Panc1 (cell line): Measurements from ENCODE around the gene LY6G6F. TPM values are rescaled to one million over a fixed set of nuclear protein-coding genes. Genes with fewer than 3 reads are reported as not detected.

Experiments
- ATAC-seq: fragments of 200-7000 bp; cut with Tn5 transposase; 2 replicates; pipeline ENCODE4 v1.9.1; 2020; ENCODE audit warnings: mild to moderate bottlenecking, moderate library complexity
- BruUV-seq: library from RNA; stranded (reverse); fragments of 400-500 nt; replicated peaks from 2 replicates; lab custom pipeline; 2021; lab: Mats Ljungman, UMichigan
- CTCF ChIA-PET: fragments of 300-600 bp; sonication (Branson Sonifier 250); formaldehyde crosslinking; loops from one replicate; lab custom pipeline; 2022; ENCODE audit warnings: antibody characterized with exemption; lab: Charles Lee
- POLR2A ChIA-PET: fragments of 300-600 bp; sonication (Branson Sonifier 250); formaldehyde crosslinking; loops from one replicate; lab custom pipeline; 2022; ENCODE audit warnings: antibody characterized with exemption; lab: Charles Lee
- DNase-seq: peaks from one replicate; pipeline ENCODE4 v3.0.0-alpha.2; 2010; ENCODE audit warnings: low read depth, low spot score
- H3K27ac ChIP-seq: 2 replicates; pipeline ENCODE4 v1.5.1; 2011; ENCODE audit warnings: mild to moderate bottlenecking, low read length, inconsistent platforms
- H3K27me3 ChIP-seq: fragments of 200-500 bp; sonication (Bioruptor generic); 2 replicates; pipeline ENCODE4 v1.6.0; 2014; ENCODE audit warnings: low read length, inconsistent platforms; ENCODE audit not compliant: control insufficient read depth, insufficient read depth
- H3K36me3 ChIP-seq: fragments of 200-500 bp; sonication (Bioruptor generic); 2 replicates; pipeline ENCODE4 v1.5.1; 2014; ENCODE audit warnings: inconsistent platforms, mild to moderate bottlenecking, low read length, moderate library complexity; ENCODE audit not compliant: control insufficient read depth, insufficient read depth
- H3K4me1 ChIP-seq: 2 replicates; pipeline ENCODE4 v1.5.1; 2011; ENCODE audit warnings: inconsistent platforms, mild to moderate bottlenecking, low read length, moderate library complexity; ENCODE audit not compliant: control insufficient read depth, insufficient read depth
- H3K4me3 ChIP-seq, 2 experiments: 2 replicates each; pipeline ENCODE4 v1.5.1; 2011 to 2012; ENCODE audit warnings: low read depth in 2 of 2, low read length in 2 of 2, mild to moderate bottlenecking in 2 of 2, inconsistent platforms in 1 of 2, moderate library complexity in 1 of 2
- H3K9me3 ChIP-seq: fragments of 200-500 bp; sonication (Bioruptor generic); 2 replicates; pipeline ENCODE4 v1.5.1; 2014; ENCODE audit warnings: low read depth, mild to moderate bottlenecking, inconsistent platforms, low read length, moderate library complexity; ENCODE audit not compliant: control insufficient read depth, insufficient read depth
- POLR2AphosphoS5 ChIP-seq: IDR thresholded peaks from 2 replicates; pipeline ENCODE4 v1.6.1; 2012; ENCODE audit warnings: mild to moderate bottlenecking, low read depth, low read length, moderate library complexity
- SIN3A ChIP-seq: IDR thresholded peaks from 2 replicates; pipeline ENCODE4 v1.6.1; 2012; ENCODE audit warnings: low read depth, mild to moderate bottlenecking, low read length, moderate library complexity, borderline replicate concordance; ENCODE audit not compliant: insufficient read depth
- TCF7L2 ChIP-seq: IDR thresholded peaks from 2 replicates; pipeline ENCODE4 v1.6.1; 2011; ENCODE audit warnings: mild to moderate bottlenecking, low read depth, low read length, inconsistent platforms
- in situ Hi-C: cut with HindIII; loops from 2 replicates; pipeline ENCODE4 v1.10.0; 2016; ENCODE audit warnings: low sequenced_read_pairs, low pct_unique_long_range_greater_than_20kb
- intact Hi-C: fragments of 100-400 bp; cut with micrococcal nuclease; formaldehyde crosslinking; loops from one replicate; pipeline ENCODE4 v1.10.0; 2022; ENCODE audit not compliant: unreplicated experiment
- total RNA-seq: library from RNA; stranded (reverse); gene quantifications from one replicate; pipeline ENCODE4 v1.2.1, GENCODE V29; 2021; ENCODE audit not compliant: unreplicated experiment
- TF ChIP-seq, protein P1 (sequence below), 2 experiments: IDR thresholded peaks; 2 replicates each; pipeline ENCODE4 v1.6.1; 2011 to 2012; ENCODE audit warnings: low read depth in 2 of 2, control low read depth in 1 of 2, low read length in 1 of 2, mild to moderate bottlenecking in 1 of 2, moderate library complexity in 1 of 2; ENCODE audit not compliant: insufficient read depth in 1 of 2
- TF ChIP-seq, protein P2 (sequence below): fragments of 450-650 bp; IDR thresholded peaks from 2 replicates; pipeline ENCODE4 v1.5.1; 2017; ENCODE audit warnings: mild to moderate bottlenecking

The LY6G6F gene
- total RNA-seq, 1 experiment from 2014 or later, result not detected

DNA sequence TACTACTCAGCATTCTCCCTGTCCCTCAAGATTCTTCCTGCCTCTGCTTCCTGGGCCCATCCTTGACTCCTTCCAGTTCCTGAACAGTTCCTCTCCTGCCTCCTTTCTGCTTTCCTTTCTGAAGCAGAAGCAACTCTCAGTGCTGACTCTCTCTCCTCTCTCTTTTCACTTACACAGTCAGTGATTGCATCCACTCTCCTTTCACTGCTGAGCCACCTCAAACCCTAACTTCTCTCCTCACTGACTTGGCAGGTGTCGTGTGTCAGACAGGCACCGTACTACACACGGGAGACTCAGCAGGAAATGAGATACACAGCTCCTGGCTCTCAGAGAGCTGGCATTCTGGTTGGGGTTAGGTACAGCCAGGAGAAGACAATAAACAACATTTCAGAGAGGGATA lies 9.1 kb upstream of the LY6G6F start:
- Histone ChIP-seq H3K4me3 (no peak overlapping the region), H3K9me3 (no peaks in the 10 kb centered on the region), H3K27me3 (no peaks in the 10 kb centered on the region), H3K36me3 (peaks cover 2% of the 10 kb centered on the region; the same call in 1 of the 2 replicates), H3K4me1 (peaks cover 7% of the 10 kb centered on the region; the same call in 1 of the 2 replicates), H3K27ac (no peak overlapping the region)
- TF ChIP-seq, protein P1, sequence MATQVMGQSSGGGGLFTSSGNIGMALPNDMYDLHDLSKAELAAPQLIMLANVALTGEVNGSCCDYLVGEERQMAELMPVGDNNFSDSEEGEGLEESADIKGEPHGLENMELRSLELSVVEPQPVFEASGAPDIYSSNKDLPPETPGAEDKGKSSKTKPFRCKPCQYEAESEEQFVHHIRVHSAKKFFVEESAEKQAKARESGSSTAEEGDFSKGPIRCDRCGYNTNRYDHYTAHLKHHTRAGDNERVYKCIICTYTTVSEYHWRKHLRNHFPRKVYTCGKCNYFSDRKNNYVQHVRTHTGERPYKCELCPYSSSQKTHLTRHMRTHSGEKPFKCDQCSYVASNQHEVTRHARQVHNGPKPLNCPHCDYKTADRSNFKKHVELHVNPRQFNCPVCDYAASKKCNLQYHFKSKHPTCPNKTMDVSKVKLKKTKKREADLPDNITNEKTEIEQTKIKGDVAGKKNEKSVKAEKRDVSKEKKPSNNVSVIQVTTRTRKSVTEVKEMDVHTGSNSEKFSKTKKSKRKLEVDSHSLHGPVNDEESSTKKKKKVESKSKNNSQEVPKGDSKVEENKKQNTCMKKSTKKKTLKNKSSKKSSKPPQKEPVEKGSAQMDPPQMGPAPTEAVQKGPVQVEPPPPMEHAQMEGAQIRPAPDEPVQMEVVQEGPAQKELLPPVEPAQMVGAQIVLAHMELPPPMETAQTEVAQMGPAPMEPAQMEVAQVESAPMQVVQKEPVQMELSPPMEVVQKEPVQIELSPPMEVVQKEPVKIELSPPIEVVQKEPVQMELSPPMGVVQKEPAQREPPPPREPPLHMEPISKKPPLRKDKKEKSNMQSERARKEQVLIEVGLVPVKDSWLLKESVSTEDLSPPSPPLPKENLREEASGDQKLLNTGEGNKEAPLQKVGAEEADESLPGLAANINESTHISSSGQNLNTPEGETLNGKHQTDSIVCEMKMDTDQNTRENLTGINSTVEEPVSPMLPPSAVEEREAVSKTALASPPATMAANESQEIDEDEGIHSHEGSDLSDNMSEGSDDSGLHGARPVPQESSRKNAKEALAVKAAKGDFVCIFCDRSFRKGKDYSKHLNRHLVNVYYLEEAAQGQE (IDR thresholded peaks at IDR 0.05; ENCODE audit: insufficient read depth in 1 of 2, low read depth in 2 of 2, low read length in 1 of 2), result no peak
- TF ChIP-seq SIN3A (no peak), POLR2AphosphoS5 (no peak), TCF7L2 (no peak)
- TF ChIP-seq, protein P2, sequence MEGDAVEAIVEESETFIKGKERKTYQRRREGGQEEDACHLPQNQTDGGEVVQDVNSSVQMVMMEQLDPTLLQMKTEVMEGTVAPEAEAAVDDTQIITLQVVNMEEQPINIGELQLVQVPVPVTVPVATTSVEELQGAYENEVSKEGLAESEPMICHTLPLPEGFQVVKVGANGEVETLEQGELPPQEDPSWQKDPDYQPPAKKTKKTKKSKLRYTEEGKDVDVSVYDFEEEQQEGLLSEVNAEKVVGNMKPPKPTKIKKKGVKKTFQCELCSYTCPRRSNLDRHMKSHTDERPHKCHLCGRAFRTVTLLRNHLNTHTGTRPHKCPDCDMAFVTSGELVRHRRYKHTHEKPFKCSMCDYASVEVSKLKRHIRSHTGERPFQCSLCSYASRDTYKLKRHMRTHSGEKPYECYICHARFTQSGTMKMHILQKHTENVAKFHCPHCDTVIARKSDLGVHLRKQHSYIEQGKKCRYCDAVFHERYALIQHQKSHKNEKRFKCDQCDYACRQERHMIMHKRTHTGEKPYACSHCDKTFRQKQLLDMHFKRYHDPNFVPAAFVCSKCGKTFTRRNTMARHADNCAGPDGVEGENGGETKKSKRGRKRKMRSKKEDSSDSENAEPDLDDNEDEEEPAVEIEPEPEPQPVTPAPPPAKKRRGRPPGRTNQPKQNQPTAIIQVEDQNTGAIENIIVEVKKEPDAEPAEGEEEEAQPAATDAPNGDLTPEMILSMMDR, result no peak
- no peak for ATAC-seq
- no peak for DNase-seq
- in situ Hi-C loops, result no loop called here
- POLR2A ChIA-PET, result no interaction called here
- CTCF ChIA-PET, result no interaction called here
- intact Hi-C loops, result no loop called here
- BruUV-seq, result no TSS peak

DNA sequence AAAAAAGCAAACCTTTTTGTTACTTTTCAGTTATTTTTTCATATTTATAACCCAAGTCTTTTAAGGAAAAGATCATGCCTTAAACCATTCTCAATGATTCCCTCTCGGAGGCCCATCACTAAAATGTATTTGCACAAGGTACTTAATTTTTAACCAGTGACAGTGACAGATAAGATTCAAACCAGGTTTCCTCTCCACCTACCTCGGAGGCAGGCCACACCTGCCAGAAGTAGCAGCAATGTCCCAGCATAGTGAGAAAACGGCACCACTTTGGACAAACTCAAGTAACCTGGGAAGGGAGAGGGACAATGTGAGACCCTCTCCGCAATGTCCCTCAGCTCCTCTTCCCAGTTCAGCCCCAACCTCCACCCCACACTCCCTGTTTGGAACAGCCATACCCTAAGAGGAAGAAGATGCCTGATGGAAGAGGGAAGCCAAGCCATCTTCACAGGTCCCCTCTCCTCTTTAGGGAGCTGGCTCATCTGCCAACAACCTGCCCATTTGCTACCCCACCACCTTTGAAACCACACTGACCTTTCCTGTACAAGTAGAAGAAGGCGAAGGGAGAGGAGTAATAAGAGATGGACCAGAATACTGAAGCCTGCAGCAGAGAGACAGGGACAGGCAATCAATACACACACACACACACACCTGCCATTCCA lies 5.8 kb upstream of the LY6G6F start:
- H3K36me3 ChIP-seq, result peaks cover 4% of the 10 kb centered on the region; the same call in 1 of the 2 replicates
- TF ChIP-seq POLR2AphosphoS5 (no peak), TCF7L2 (no peak), SIN3A (no peak)
- TF ChIP-seq, protein P2, result no peak
- TF ChIP-seq, protein P1 (IDR thresholded peaks at IDR 0.05; ENCODE audit: insufficient read depth in 1 of 2, low read depth in 2 of 2, low read length in 1 of 2), result no peak
- in situ Hi-C loops (no loop called here), intact Hi-C loops (no loop called here)
- CTCF ChIA-PET, result no interaction called here
- POLR2A ChIA-PET, result interaction anchor here (0.5 kb wide), 1 partner anchor 75 kb away, joined by 8 read pairs; no protein-coding TSS in a partner anchor
- DNase-seq (no peak), ATAC-seq (no peak)
- BruUV-seq, result no TSS peak
- H3K27me3 ChIP-seq, result no peaks in the 10 kb centered on the region
- H3K4me3 ChIP-seq, result no peak overlapping the region
- peaks cover 7% of the 10 kb centered on the region; the same call in 1 of the 2 replicates for H3K4me1 ChIP-seq
- H3K27ac ChIP-seq, result no peak overlapping the region
- H3K9me3 ChIP-seq, result no peaks in the 10 kb centered on the region
